ENCODE results near the gene XKR8.
"Not testable (repeated sequence)": the region's sequence is repeated elsewhere in the genome, so short reads cannot be mapped to it uniquely, and the experiment has no call there.

The XKR8 gene

DNA sequence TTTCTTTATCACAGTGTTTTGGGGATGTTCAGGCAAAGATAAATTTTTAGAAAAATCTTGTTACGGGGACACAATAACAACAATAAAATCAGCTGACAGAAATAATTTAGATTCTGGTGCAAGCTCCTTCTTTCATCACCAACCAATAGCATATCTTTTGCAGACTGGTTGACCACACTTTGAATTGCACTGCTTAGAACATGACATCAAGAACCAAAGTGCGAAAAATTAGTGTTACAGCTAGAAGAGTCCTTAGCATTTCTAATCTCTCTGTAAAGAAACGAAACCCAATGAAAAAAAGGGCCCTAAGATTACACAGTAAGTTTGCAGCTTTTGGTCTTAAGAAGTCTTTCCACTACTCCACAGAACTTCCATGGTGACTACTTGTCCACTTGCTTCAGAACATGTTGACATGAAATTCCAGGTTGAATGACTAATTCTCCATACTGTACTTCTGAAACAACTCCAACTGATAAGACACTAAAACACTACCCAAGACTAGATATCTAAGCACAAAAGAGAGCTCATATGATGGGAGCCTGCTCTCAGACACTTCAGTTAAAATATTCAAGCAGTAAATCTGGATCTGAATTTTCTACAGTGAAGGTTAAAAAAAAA is 31.3 kb downstream of the XKR8 start:
- no peak for DNase-seq (ENCODE audit: low read depth in 2 of 3, low spot score in 1 of 3)

DNA sequence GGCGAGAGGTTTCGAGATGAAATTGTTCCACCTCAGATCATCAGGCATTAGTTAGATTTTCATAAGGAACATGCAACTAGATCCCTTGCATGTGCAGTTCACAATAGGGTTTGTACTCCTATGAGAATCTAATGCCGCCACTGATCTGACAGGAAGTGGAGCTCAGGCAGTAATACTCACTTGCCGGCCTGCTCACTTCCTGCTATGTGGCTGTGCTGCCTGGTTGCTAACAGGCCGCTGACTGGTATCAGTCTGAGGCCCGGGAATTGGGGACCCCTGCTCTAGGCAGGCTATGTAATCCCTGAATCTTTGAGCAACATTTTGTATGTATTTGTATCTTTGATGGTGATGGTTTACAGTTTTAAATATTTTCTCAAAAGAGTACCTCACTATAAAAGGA is 32.5 kb downstream of the XKR8 start:
- peak; percentile 9 to 25 (median 20) for DNase-seq (ENCODE audit: low read depth in 2 of 3, low spot score in 1 of 3)

DNA sequence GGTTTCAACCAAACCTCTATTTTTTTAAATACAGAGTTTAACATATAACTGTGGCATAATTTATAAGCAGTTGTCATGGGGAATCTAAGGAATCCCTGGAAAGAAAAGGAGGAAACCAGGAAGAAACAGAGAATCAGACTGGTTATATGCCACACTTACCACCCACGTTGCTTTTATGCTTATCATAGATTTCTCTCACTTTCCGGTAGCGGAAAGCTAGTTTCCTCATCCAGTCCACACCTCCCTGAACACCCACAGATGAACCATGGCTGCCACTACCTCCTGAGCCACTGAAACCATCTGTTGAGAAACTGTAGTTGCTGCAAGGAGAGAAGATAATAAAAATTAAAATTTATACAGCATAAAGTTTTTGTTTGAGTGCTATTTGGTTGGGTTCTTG is 33.5 kb downstream of the XKR8 start:
- peak in 2 of 3 donors; percentile 11 to 23 for DNase-seq (ENCODE audit: low read depth in 2 of 3, low spot score in 1 of 3)

DNA sequence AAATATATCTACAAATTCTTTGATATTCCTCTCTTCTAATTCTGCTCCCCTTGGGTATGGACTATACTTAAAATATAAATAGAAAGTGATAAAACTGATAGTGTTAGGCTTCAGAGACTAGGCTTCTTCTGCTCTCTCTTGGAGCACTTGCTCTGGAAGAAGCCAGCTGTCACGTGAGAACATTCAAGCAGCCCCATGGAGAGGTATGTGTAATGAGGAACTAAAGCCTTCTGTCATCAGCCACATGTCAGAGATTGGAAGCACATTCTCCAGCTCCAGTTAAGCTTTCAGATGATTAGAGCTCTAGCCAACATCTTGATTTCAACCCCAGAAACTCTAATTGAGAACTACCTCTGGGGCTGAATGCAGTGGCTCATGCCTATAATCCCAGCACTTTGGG is 34.3 kb downstream of the XKR8 start:
- DNase-seq (ENCODE audit: low read depth in 2 of 3, low spot score in 1 of 3), result no peak

DNA sequence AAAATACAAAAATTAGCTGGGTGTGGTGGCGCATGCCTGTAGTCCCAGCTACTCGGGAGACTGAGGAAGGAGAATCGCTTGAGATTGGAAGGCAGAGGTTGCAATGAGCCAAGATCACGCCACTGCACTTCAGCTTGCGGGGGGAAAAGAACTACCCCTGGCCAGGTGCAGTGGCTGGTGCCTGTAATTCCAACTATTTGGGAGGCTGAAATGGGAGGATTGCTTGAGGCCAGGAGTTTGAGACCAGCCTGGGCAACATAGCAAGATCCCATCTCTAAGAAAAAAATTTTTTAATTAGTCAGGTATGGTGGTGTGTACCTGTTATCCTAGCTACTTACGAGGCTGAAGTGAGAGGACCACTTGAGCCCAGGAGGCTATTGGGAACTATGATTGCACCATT is 34.8 kb downstream of the XKR8 start:
- not testable (repeated sequence) for DNase-seq (ENCODE audit: low read depth in 2 of 3, low spot score in 1 of 3)

DNA sequence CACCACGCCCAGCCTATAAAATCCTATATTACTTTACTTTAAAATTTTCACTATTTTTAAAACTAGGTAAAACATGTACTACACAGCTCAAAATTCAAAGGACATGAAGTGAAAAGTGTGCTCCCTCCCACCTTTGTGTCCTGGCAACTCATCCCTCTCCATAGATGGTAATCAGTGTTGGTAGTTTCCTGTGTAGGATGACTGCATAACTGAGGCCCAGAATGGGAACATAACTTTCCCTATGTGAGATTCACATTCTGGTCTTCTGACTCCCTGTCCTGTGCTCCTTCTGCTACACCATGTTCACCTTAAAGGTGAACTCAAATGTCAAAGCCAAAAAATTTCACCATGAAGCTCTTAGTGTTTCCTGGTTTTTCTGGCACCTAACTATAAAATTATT is 39.3 kb downstream of the XKR8 start:
- no peak for DNase-seq (ENCODE audit: low read depth in 2 of 3, low spot score in 1 of 3)

DNA sequence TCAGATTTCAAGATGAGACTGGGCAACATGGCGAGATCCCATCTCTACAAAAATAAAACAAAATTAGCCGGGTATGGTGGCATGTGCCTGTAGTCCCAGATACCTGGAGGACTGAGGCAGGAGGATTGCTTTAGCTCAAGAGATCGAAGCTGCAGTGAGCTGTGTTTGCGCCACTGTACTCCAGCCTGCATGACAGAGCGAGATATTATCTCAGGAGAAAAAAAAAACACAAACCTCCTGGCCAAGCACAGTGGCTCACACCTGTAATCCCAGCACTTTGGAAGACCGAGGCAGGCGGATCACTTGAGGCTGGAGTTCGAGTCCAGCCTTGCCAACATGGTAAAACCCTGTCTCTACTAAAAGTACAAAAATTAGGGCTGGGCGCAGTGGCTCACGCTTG is 42.8 kb downstream of the XKR8 start:
- no peak for DNase-seq (ENCODE audit: low read depth in 2 of 3, low spot score in 1 of 3)

DNA sequence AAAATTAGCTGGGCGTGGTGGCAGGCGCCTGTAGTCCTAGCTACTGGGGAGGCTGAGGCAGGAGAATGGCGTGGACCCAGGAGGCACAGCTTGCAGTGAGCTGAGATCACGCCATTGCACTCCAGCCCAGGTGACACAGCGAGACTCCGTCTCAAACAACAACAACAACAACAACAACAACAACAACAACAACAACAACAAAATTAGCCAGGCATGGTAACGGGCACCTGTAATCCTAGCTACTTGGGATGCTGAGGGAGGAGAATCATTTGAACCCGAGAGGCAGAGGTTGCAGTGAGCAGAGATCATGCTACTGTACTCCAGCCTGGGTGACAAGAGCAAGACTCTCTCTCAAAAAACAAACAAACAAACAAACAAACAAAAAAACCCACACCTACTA is 43.3 kb downstream of the XKR8 start:
- DNase-seq (ENCODE audit: low read depth in 2 of 3, low spot score in 1 of 3), result not testable (repeated sequence)

DNA sequence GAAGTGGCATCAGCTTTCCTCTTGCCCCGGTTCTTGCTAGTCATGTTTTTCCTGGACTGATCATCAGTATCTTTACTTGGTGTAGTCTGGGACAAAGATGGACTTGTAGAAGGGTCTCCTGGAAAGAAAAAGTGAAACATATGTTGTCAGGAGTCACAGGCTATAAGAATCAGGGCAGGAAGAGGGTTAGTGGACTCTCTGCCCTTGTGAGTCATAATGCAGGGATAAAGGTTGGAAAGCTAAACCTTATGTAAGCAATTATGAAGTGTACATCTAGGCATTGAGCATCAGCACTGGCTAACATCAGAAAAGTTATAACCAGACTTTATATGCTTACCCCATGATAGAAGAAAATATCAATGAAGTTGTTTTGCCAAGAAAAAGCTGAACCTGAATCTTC is 51.2 kb downstream of the XKR8 start:
- no peak for DNase-seq (ENCODE audit: low read depth in 2 of 3, low spot score in 1 of 3)
